ENCODE data around the gene UNCX. TPM values are rescaled to one million over a fixed set of nuclear protein-coding genes. Genes with fewer than 3 reads are reported as not detected.
"Not testable (repeated sequence)": the region's sequence is repeated elsewhere in the genome, so short reads cannot be mapped to it uniquely, and the experiment has no call there.

The UNCX gene
- total and polyA plus RNA-seq, 9 of the 15 experiments (the other 6 are each of a cell fraction or from before 2014, with no cell fraction given) = not detected

DNA sequence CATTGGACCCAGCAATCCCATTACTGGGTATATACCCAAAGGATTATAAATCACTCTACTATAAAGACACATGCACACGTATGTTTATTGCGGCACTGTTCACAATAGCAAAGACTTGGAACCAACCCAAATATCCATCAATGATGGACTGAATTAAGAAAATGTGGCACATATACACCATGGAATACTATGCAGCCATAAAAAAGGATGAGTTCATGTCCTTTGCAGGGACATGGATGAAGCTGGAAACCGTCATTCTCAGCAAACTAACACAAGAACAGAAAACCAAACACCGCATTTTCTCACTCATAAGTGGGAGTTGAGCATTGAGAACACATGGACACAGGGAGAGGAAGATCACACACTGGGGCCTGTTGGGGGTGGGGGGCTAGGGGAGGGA is 47.2 kb downstream of the UNCX start:
- POLR2A ChIA-PET; BruUV-seq (replicated peaks); DNase-seq (ENCODE audit: extremely low read depth in 1 of 4, low spot score in 3 of 4); H3K4me2 ChIP-seq (ENCODE audit: insufficient read depth, low read length); H3K79me2 ChIP-seq (ENCODE audit: control insufficient read depth, insufficient read depth, low read length); H3K36me3 ChIP-seq (ENCODE audit: control insufficient read depth, insufficient read depth, low read length); H3K27ac ChIP-seq (ENCODE audit: extremely low read depth, low read depth, low read length); H3K9me3 ChIP-seq (replicated peaks; ENCODE audit: control insufficient read depth, insufficient read depth, low read depth, low read length); FAIRE-seq; in situ Hi-C loops (cut with MboI); H4K20me1 ChIP-seq (replicated peaks; ENCODE audit: control insufficient read depth, insufficient read depth, low read length); ATAC-seq; H3K4me3 ChIP-seq; H3K9ac ChIP-seq (ENCODE audit: insufficient read depth in 1 of 2, low read depth in 2 of 2, low read length in 2 of 2); CTCF ChIA-PET (ENCODE audit: low intra/inter-chr PET ratio); H2AFZ ChIP-seq (ENCODE audit: low read depth, low read length); H3K9me1 ChIP-seq (ENCODE audit: control insufficient read depth, insufficient read depth, low read length); intact Hi-C loops (cut with micrococcal nuclease): not testable (repeated sequence)
- peak; percentile 64 for TF ChIP-seq ZNF146 (CRISPR knock-in tag; IDR thresholded peaks at IDR 0.05; ENCODE audit: unreplicated experiment)
- WGBS (ENCODE audit: insufficient coverage, low coverage, missing lambda C conversion rate) = 0% methylated on average over 1 of the region's 4 CpGs
- Histone ChIP-seq H3K4me1 (replicated peaks in 1 of 2; ENCODE audit: control insufficient read depth in 2 of 2, insufficient read depth in 2 of 2, low read length in 2 of 2) (peaks cover 0 to 18% of the 10 kb centered on the region in 2 experiments; a peak in 2 of 5 replicates), H3K27me3 (ENCODE audit: control insufficient read depth in 2 of 2, insufficient read depth in 2 of 2, low read length in 2 of 2) (peaks cover 8 to 47% of the 10 kb centered on the region in 2 experiments; a peak in 3 of 5 replicates)

GRCh38 chr7:1281068-1281467 is 48.4 kb downstream of the UNCX start:
- DNase-seq (ENCODE audit: extremely low read depth in 1 of 4, low spot score in 3 of 4) = no peak
- ChIA-PET CTCF (ENCODE audit: low intra/inter-chr PET ratio) (no interaction called here), POLR2A (no interaction called here)
- Histone ChIP-seq H3K9ac (ENCODE audit: insufficient read depth in 1 of 2, low read depth in 2 of 2, low read length in 2 of 2) (no peak overlapping the region), H3K4me3 (no peak overlapping the region), H3K9me1 (ENCODE audit: control insufficient read depth, insufficient read depth, low read length) (no peaks in the 10 kb centered on the region), H2AFZ (ENCODE audit: low read depth, low read length) (no peak overlapping the region), H3K27ac (ENCODE audit: extremely low read depth, low read depth, low read length) (no peak overlapping the region), H3K4me1 (replicated peaks in 1 of 2; ENCODE audit: control insufficient read depth in 2 of 2, insufficient read depth in 2 of 2, low read length in 2 of 2) (peaks cover 0 to 8% of the 10 kb centered on the region in 2 experiments; a peak in 1 of 5 replicates), H3K9me3 (replicated peaks; ENCODE audit: control insufficient read depth, insufficient read depth, low read depth, low read length) (no peaks in the 10 kb centered on the region), H3K79me2 (ENCODE audit: control insufficient read depth, insufficient read depth, low read length) (no peaks in the 10 kb centered on the region), H4K20me1 (replicated peaks; ENCODE audit: control insufficient read depth, insufficient read depth, low read length) (no peaks in the 10 kb centered on the region; the same call in 1 of the 2 replicates), H3K27me3 (ENCODE audit: control insufficient read depth in 2 of 2, insufficient read depth in 2 of 2, low read length in 2 of 2) (peaks cover 9 to 47% of the 10 kb centered on the region in 2 experiments; a peak in 3 of 5 replicates), H3K36me3 (ENCODE audit: control insufficient read depth, insufficient read depth, low read length) (no peaks in the 10 kb centered on the region), H3K4me2 (ENCODE audit: insufficient read depth, low read length) (no peak overlapping the region)
- TF ChIP-seq SNAPC5 (CRISPR knock-in tag; IDR thresholded peaks at IDR 0.05) (no peak), E2F6 (IDR thresholded peaks at IDR 0.05; ENCODE audit: borderline replicate concordance in 1 of 2, extremely low read depth in 1 of 2, insufficient read depth in 1 of 2, insufficient read length in 1 of 2, low read depth in 1 of 2, low read length in 1 of 2, poor library complexity in 1 of 2, severe bottlenecking in 1 of 2) (peak in 1 of 2 experiments; percentile 64), TCF7L2 (IDR thresholded peaks at IDR 0.05; ENCODE audit: low read depth, low read length) (no peak), DNMT1 (IDR thresholded peaks at IDR 0.05) (no peak), HNRNPL (IDR thresholded peaks at IDR 0.05; ENCODE audit: low read depth, low read length) (no peak), L3MBTL2 (IDR thresholded peaks at IDR 0.05) (0 out of 2 replicates have a peak, but pooled peaks have one; percentile 19), ZNF57 (CRISPR knock-in tag; IDR thresholded peaks at IDR 0.05) (no peak), ZNF561 (CRISPR knock-in tag; conservative IDR thresholded peaks at IDR 0.05) (no peak)
- 9% methylated on average over 13 of the region's 13 CpGs for WGBS (ENCODE audit: insufficient coverage, low coverage, missing lambda C conversion rate)
- ATAC-seq = no peak
- in situ Hi-C loops (cut with MboI) = no loop called here
- intact Hi-C loops (cut with micrococcal nuclease) = no loop called here
- BruUV-seq (replicated peaks) = no TSS peak
- FAIRE-seq = no peak
